ENCODE measurements around the gene ATP6V0A1. TPM values are rescaled to one million over a fixed set of nuclear protein-coding genes. Genes with fewer than 3 reads are reported as not detected.
A peak's percentile ranks its signal among the peaks of the same experiment; 100 is the strongest.
"Not testable (repeated sequence)": the region's sequence is repeated elsewhere in the genome, so short reads cannot be mapped to it uniquely, and the experiment has no call there.

ATP6V0A1 gene
- total RNA-seq, 2 donors from 2014 or later = 45.2 to 53.1 TPM

- peak; percentile 95 for DNase-seq
- WGBS, 2 experiments (ENCODE audit: insufficient coverage in 1 of 2, insufficient read length in 1 of 2) = 40% methylated on average over 5 of the region's 5 CpGs; no CpG with 5 or more reads in 1 of the 2 experiments
- not testable (repeated sequence) for H3K36me3 Mint-ChIP-seq (ENCODE audit: low read depth)
Observed at GRCh38 chr17:42555961-42556617, 97.4 kb downstream of the ATP6V0A1 start.

GRCh38 chr17:42559075-42559474 is 100.4 kb downstream of the ATP6V0A1 start:
- Histone ChIP-seq H3K27ac (ENCODE audit: low read depth, low read length) (no peak overlapping the region), H3K4me1 (ENCODE audit: control insufficient read depth, insufficient read depth, low read length) (no peaks in the 10 kb centered on the region), H3K27me3 (ENCODE audit: control insufficient read depth, insufficient read depth, low read length, poor library complexity, severe bottlenecking) (no peaks in the 10 kb centered on the region), H3K9me3 (ENCODE audit: control insufficient read depth, low read length) (no peaks in the 10 kb centered on the region), H3K4me3 (ENCODE audit: low read length) (no peak overlapping the region), H3K36me3 (ENCODE audit: control insufficient read depth, insufficient read depth, low read length) (peaks cover 4% of the 10 kb centered on the region), H3K9ac (ENCODE audit: extremely low read depth, low read length, poor library complexity, severe bottlenecking) (no peak overlapping the region)
- H3K9me3 Mint-ChIP-seq = no peaks in the 10 kb centered on the region
- no peaks in the 10 kb centered on the region for H3K27me3 Mint-ChIP-seq (ENCODE audit: insufficient read depth)
- 96 to 97% methylated on average over 5 to 6 of the region's 6 CpGs for WGBS, 2 experiments (ENCODE audit: insufficient coverage in 1 of 2, insufficient read length in 1 of 2)
- H3K27ac Mint-ChIP-seq = no peak overlapping the region
- peaks cover 29% of the 10 kb centered on the region for H3K4me1 Mint-ChIP-seq
- TF ChIP-seq CTCF (conservative IDR thresholded peaks at IDR 0.05) = no peak
- H3K4me3 Mint-ChIP-seq = no peak overlapping the region
- H3K36me3 Mint-ChIP-seq (ENCODE audit: low read depth) = peaks cover 6% of the 10 kb centered on the region
- no peak for DNase-seq

More at GRCh38 chr17:42555961-42556617, 97.4 kb downstream of the ATP6V0A1 start:
- H3K27ac ChIP-seq (ENCODE audit: low read depth, low read length); H3K4me3 ChIP-seq (ENCODE audit: low read length); H3K9ac ChIP-seq (ENCODE audit: extremely low read depth, low read length, poor library complexity, severe bottlenecking); H3K36me3 ChIP-seq (ENCODE audit: control insufficient read depth, insufficient read depth, low read length); H3K9me3 ChIP-seq (ENCODE audit: control insufficient read depth, low read length); H3K27me3 Mint-ChIP-seq (ENCODE audit: insufficient read depth); H3K27me3 ChIP-seq (ENCODE audit: control insufficient read depth, insufficient read depth, low read length, poor library complexity, severe bottlenecking); H3K9me3 Mint-ChIP-seq; H3K4me1 ChIP-seq (ENCODE audit: control insufficient read depth, insufficient read depth, low read length): not testable (repeated sequence)
- Mint-ChIP-seq H3K27ac (peak overlapping the region; percentile 94), H3K4me3 (peak overlapping the region; percentile 82), H3K4me1 (peaks cover 16% of the 10 kb centered on the region)
- peak; percentile 71 for TF ChIP-seq CTCF (conservative IDR thresholded peaks at IDR 0.05)

- Histone ChIP-seq H3K36me3 (ENCODE audit: control insufficient read depth, insufficient read depth, low read length) (peaks cover 16% of the 10 kb centered on the region), H3K27me3 (ENCODE audit: control insufficient read depth, insufficient read depth, low read length, poor library complexity, severe bottlenecking) (no peaks in the 10 kb centered on the region), H3K27ac (ENCODE audit: low read depth, low read length) (no peak overlapping the region), H3K4me3 (ENCODE audit: low read length) (no peak overlapping the region), H3K9ac (ENCODE audit: extremely low read depth, low read length, poor library complexity, severe bottlenecking) (no peak overlapping the region), H3K4me1 (ENCODE audit: control insufficient read depth, insufficient read depth, low read length) (no peaks in the 10 kb centered on the region), H3K9me3 (ENCODE audit: control insufficient read depth, low read length) (no peaks in the 10 kb centered on the region)
- TF ChIP-seq CTCF (conservative IDR thresholded peaks at IDR 0.05) = no peak
- H3K27me3 Mint-ChIP-seq (ENCODE audit: insufficient read depth) = no peaks in the 10 kb centered on the region
- peaks cover 26% of the 10 kb centered on the region for H3K4me1 Mint-ChIP-seq
- 80% methylated on average over 2 of the region's 3 CpGs; no CpG with 5 or more reads in 1 of the 2 experiments for WGBS, 2 experiments (ENCODE audit: insufficient coverage in 1 of 2, insufficient read length in 1 of 2)
- H3K9me3 Mint-ChIP-seq = no peaks in the 10 kb centered on the region
- H3K4me3 Mint-ChIP-seq = no peak overlapping the region
- peaks cover 6% of the 10 kb centered on the region for H3K36me3 Mint-ChIP-seq (ENCODE audit: low read depth)
- H3K27ac Mint-ChIP-seq = no peak overlapping the region
- DNase-seq = no peak
Observed at GRCh38 chr17:42560246-42560645, 101.6 kb downstream of the ATP6V0A1 start.
